GM21367 (cell line): ENCODE results near the gene RBM42.
"Not testable (repeated sequence)": the region's sequence is repeated elsewhere in the genome, so short reads cannot be mapped to it uniquely, and the experiment has no call there.

Experiments used
- ATAC-seq: cut with Tn5 transposase; IDR thresholded peaks from one replicate; pipeline ENCODE4 v1.9.1; 2021; ENCODE audit not compliant: unreplicated experiment

RBM42 gene

DNA sequence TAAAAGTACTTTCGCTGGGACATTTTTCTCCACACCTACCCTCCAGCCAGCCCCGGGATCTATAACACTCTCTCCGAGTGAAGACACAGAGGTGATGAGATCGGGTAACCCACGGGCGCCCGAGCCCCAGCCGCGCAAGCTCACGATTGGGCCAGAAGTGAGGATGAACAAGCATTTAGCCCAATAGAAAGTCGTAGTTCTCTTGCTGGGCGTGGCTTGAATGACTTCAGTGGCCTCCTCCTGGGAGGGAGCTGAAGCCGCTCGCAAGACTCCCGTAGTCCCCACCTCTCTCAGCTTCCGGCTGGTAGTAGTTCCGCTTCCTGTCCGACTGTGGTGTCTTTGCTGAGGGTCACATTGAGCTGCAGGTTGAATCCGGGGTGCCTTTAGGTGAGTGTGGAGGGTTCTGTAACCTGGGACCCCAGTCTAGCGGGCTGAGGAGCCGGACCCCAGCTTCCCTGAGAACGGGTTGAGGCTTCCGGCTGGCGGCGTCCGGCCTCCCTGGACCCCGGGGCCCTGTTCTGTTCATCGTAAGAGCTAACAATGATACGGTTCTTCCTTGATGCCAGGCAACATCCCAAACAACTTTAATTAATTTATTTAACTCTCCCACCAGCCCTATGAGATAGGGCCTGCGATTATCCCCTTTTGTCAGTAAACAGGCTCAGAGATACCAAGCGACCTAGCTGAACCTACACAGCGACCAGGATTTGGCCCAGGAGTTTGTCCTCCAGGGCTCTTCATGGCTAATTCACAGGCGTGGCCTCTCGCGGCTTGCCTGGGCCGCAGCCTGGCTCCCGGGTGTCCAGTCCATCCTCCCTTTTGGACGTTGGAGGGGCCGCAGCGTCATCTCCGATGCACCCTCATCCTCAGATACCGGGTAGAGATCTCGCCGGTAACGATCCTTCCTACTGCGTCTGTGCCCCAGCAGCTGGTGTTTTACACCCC, 19.5 kb downstream of the RBM42 start, which contains the start of gene COX6B1:
COX6B1 (plus strand) TSS at position 307 of the 945 bp plus-strand sequence. CDS start 2,921 bp downstream, outside the sequence.
- ATAC-seq = peak; percentile 50

DNA sequence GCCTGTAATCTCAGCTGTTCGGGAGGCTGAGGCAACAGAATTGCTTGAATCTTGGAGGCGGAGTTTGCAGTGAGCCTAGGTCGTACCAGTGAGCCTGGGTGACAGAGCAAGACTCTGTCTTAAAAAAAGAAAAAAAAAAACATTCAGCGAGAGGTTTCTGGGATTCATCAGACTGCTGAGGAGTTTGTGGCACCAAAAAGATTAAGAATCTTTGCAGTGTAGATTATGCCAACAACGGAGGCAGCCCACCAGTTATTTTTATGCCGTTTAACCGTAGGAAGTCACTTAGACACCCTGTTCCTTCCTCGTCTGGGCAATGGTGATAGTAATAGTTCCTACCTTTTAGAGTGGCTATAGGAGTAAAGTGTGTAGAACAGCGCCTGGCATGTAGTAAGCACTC, 21.7 kb downstream of the RBM42 start:
- ATAC-seq = no peak

DNA sequence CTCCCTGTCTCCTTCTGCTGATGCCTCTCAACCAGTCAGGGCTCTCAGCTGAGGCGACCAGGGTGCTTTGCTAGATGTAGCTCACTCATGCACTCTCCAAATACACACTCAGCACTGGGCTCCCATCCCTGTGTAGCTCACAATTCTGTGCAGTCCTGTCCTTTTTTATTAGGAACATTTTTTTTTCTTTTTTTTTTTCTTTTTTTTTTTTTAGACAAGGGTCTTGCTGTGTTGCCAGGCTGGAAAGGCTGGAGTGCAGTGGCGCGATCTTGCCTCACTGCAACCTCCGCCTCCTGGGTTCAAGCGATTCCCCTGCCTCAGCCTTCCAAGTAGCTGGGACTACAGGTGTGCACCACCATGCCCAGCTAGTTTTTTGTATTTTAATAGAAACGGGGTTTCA, 26.0 kb downstream of the RBM42 start:
- ATAC-seq = not testable (repeated sequence)

DNA sequence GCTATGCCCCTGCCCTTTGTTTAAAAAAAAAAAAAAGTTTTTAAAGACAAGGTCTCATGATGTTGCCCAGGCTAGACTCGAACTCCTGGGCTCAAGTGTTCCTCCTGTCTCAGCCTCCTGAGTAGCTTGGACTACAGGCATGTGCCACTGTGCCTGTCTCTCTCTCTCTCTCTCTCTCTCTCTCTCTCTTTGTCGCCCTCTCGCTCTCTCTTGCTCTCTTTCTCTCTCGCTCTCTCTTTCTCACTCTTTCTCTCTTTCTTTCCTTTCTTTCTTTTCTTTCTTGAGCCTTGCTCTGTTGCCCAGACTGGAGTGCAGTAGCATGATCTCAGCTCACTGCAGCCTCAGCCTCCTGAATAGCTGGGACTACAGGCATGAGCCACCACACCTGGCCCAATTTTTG, 26.8 kb downstream of the RBM42 start:
- no peak for ATAC-seq

DNA sequence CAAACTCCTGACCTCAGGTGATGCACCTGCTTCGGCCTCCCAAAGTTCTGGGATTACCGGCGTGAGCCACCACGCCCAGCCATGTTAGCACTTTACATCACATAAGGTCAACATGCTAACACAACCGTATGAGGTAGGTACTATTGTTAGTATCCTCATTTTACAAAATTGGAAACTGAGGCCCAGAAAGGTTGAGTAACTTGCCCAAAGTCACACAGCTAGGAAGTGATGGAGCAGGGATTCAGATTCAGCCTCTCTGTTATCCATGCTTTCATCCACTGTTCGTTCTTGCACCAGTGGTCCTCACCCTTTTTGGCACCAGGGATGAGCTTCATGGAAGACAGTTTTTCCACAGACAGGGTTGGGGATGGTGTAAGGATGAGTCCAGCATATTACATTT, 27.9 kb downstream of the RBM42 start:
- no peak for ATAC-seq

DNA sequence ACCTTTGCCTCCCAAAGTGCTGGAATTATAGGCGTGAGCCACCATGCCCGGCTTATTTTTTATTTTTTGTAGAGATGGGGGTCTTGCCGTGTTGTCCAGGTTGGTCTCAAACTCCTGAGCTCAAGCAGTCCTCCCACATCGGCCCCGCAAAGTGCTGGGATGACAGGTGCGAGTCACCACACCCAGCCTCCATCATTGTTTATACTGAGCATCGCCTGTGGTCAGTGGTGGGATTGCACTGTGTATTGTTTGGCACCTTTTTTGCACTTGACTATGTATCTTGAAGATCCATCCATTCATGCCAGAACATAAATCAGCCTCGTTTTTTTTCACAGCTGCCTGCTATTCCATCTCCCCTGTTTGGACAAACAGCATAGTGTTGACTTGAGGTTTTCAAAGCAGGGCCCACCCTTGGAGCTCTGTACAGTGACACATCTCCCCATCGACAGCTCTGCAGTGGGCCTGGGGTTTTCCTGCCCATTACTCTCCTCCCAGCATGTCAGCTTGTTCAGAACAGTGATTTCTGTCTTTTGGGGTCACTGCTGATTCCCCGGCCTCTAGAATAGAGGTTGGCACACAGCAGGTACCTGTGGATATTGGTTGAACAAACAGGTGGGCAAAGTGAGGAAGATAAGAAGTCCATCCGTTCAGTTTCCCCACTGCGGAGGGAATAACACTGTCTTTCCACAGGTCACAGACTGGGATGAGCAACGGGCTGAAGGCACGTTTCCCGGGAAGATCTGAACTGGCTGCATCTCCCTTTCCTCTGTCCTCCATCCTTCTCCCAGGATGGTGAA, 29.3 kb downstream of the RBM42 start:
- no peak for ATAC-seq

DNA sequence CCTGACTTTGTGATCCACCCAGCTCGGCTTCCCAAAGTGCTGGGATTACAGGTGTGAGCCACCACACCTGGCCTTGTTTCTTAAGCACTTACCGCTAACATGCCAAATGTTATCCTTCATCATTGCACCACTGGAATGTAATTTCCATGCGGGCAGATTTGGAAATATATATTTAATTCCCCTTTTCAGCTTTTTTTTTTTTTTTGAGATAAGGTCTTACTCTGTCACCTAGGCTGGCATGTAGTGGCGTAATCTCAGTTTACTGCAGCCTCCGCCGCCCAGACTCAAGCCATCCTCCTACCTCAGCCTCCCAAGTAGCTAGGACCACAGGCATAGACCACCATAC, 33.1 kb downstream of the RBM42 start:
- ATAC-seq = no peak

DNA sequence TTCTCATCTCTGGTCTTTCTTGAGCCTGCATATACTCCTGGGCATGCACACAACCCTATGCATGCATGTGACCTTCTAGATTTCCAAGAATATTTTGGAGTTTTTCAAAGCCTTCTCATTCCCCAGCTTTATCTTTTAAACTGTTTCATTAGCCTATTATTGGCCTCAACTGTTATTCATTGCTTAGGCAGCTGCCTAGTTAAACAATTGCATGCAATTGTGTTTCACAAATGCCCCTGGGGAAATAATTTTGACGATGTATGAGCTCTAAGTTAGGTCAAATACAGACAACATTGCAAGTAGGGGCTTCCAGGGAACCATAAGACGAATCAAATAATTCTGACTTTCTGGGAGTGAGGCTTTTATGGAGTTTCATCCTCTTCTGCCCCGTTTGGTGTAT, 35.1 kb downstream of the RBM42 start:
- ATAC-seq = no peak

DNA sequence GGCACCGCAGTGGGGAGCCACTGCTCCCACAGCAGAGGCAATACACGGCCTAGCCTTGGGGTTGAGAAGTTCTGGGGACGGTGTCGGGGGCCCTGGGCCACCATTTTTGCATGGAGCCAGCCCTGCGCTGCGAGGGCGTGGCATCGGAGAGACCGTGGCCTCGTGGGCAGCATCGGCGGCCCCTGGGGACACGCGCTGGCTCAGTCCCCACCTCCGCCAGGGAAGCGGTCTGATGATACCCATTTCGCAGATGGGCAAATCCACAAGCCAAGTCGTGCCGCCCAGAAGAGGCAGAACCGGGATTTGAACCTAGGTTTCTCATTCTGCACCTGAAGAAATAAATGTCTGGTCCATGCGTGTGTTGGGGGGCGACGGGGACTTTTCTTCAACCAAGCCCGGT, 36.3 kb downstream of the RBM42 start:
- no peak for ATAC-seq

DNA sequence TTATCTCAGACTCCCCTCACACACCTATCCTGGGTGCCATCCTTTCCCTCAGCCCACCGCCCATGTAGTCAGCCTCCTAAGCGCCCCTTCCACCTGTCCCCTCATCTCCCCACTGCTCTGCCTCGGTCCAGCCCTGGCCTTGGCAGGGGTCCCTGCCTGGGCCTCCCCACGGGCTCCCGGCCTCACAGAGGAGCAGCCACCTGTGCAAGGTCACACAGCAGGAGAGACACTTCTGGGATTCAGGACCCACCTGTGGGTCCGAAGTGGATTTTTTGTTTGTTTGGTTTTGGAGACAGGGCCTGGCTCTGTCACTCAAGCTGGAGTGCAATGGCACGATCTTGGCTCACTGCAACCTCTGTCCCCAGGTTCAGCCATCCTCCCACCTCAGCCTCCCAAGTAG, 36.8 kb downstream of the RBM42 start:
- ATAC-seq = no peak

DNA sequence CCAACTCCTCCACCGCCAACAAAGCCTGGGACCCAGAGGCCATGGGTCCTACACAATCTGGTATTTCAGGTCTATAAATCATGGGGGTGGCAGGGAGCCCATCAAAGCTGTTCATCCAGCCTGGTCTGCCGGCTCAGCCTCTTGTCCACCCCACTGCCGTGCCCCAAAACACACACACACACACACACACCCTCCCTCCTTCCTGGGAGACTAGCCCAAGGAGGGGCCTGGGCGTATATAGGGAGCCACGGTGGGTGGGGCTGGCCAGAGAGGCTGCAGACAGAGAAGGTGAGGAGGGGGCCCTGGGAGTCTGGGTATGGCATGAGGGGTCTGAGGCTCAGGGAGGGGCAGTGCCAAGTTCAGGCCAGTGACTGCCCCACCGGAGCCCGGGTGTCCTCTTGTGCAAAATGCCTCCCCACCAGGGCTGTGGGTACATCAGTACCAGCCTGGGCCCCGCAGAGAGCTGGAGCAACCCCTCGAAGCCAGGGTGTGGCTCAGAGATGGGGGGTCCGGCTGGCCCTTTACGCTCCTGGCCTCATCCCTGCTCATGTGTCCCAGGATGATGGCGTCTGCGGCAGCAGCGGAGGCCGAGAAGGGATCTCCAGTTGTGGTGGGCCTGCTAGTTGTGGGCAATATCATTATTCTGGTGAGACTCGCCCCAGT, 37.5 kb downstream of the RBM42 start, which contains the start of gene UPK1A:
UPK1A (plus strand) TSS at position 267 of the 663 bp plus-strand sequence; CDS start at position 563, 296 bp downstream.
- no peak for ATAC-seq

DNA sequence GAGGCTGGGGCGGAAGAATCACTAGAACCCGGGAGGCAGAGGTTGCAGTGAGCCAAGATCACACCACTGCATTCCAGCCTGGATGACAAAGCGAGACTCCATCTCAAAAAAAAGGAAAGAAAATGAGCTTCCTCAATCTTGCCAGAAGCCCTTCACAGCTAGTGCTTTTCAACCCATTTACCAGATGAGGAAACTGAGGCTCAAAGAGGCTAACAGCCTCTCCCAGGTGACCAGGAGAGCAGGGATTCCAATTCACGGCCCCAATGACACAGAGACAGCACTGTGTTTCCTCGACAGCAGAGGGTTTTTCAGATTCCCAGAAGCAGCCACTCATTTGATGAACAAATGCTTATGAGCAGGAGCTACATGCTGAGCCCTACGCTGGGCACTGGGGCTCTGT, 40.7 kb downstream of the RBM42 start:
- ATAC-seq = no peak

DNA sequence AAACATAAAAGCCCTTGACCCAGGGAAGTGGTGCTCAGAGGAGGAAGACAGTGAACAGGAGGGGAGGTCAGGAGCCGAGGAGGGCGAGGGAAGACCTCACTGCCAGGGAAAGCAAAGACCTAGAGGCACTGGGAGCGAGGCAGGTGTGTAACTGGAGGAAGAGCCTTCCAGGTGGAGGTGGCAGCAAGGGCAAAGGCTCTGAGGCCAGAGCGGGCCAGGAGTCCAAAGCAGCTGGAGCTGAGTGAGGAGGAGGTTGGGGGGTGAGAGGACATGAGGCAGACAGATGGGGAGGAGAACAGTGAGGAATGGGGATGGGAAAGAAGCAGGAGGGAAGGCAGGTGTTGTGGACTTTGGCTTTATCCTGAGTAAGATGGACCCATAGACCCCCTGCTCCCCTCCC, 41.1 kb downstream of the RBM42 start:
- ATAC-seq = no peak

DNA sequence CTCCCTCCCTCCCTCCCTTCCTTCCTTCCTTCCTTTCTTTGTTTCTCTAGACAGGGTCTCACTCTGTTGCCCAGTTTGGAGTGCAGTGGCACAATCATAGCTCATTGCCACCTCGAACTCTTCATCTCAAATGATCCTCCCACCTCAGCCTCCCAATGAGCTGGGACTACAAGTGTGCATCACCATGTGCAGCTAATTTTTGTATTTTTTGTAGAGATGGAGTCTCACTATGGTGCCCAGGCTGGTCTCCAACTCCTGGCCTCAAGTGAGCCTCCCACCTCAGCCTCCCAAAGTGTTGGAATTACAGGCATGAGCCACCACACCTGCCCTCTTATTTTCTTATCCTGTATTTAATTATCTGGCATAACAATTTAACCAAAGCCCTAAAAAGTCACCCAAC, 41.9 kb downstream of the RBM42 start:
- ATAC-seq = no peak

DNA sequence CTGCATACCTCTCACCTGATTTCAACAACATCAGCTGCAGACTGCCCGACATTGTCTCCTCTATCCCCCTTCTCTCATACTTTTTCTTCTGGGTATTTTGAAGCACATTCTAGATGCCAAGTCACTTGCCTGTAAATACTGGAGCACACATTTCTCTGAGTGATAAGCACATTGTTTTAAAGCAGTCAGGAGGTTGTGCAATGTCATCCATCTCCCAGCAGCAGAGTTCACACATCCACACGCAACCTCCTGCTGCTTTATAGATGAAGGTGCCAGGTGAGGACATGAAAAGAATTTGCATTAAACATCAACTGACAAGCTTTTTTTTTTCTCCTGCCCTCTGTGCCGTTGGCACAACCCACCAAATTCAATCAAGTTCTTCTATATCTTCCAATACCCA, 43.0 kb downstream of the RBM42 start:
- no peak for ATAC-seq

DNA sequence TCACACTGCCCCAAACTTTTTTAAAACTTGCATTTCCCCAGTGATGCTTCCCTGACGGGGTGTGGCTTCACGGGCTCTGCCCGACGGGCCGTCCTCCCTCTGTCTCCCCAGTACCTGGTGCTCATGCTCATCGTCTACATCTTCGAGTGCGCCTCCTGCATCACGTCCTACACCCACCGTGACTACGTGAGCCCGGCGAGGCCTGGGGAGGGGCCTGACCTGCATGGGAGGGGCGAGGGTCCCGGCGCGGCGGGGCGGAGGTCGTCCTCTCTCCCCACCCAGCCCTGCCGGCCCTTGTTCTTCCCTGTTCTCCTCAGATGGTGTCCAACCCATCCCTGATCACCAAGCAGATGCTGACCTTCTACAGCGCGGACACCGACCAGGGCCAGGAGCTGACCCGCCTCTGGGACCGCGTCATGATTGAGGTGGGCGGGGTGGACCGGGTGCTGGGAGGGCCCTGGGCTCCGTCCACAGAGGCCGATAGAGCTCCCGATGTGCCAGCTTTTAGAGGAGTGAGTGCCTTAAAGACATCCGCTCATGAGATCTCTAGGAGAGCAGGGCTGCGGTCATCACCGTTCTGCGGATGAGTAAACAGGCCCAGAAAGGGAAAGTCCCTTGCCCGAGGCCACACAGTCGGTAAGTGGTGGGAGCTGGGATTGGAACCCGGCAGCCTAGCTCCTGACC, 44.4 kb downstream of the RBM42 start:
- ATAC-seq = no peak

DNA sequence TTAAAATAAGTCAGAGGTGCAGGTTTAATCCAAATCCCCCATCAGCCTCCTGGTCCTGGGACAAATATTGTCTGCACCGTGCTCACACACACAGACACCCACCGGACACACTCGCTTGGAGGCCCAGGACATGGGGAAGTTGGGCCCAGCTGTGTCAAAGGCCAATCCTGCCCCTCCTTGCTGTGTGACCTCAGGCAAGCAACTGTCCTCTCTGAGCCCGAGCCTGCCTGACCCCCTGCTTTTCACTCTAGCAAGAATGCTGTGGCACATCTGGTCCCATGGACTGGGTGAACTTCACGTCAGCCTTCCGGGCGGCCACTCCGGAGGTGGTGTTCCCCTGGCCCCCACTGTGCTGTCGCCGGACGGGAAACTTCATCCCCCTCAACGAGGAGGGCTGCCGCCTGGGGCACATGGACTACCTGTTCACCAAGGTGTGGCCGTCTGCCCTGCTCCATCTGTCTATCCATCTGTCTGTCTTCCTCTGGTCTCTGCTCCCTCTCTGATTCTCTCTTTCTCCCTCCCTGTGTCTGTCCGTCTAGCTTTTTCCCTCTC, 46.8 kb downstream of the RBM42 start:
- no peak for ATAC-seq
